GM12872 (cell line): Measurements from ENCODE around the gene MICAL2.

Source experiments
- CTCF ChIP-seq: IDR thresholded peaks from 3 replicates; pipeline ENCODE4 v1.5.1; 2011; ENCODE audit warnings: low read depth, mild to moderate bottlenecking, low read length, moderate library complexity; ENCODE audit not compliant: insufficient read depth

MICAL2 gene

GRCh38 chr11:12189543-12190235 is 79.3 kb downstream of the MICAL2 start:
- TF ChIP-seq CTCF = no peak

DNA sequence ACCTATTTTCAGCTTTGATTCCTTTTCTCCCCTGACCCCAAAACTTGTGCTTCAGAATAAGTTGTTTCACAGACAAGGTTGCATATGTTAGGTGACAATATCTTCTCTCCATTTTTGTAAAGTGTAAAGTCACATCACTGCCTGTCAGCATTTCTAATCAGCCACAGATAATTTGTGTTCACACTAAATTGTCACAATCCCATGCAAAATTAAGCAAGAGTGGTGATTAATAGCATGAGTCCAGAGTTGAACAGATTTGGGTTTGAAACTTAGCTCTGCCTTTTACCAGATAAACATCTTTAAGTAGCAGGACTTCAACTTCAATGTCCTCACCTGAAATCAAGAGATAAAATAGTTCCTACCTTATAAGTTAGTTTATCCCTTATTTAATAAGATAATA is 80.1 kb downstream of the MICAL2 start:
- no peak for TF ChIP-seq CTCF

DNA sequence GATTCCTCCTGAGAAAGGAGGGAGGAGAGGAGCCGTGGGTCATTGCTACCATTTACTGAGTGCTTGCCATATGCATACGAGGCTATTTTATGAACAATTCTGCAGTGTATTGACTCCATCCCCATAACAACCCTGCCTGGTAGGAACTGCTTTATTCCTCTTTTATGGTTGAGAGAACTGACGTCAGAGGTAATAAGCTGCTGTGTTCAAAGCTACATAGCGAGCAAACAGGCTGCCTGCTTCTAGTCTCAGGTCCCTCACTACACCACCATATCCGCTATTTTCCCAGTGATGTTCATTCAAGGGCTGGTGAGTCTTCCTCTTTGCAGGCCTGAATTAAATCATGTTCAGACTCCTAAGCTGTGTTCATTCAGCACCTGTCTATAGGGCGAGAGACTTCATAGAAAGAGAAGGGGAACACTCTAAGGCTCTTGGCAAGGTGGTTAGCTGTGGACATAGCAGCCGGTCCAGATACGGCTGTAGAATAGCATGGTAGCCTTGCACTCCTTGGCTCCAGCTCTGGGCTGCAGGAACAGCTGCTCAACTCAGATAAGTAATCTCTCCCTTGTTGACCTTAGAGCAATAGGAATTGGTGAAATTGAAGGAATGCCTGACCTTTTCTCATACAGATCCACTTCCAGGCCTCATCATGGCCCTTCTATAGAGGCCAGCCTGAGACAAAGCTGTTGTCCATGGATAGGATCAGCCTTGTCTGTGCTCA is 82.6 kb downstream of the MICAL2 start:
- TF ChIP-seq CTCF = no peak

GRCh38 chr11:12193515-12194336 is 83.3 kb downstream of the MICAL2 start:
- no peak for TF ChIP-seq CTCF

- no peak for TF ChIP-seq CTCF
These were observed 85.4 kb downstream of the MICAL2 start for GRCh38 chr11:12195768-12196167.

DNA sequence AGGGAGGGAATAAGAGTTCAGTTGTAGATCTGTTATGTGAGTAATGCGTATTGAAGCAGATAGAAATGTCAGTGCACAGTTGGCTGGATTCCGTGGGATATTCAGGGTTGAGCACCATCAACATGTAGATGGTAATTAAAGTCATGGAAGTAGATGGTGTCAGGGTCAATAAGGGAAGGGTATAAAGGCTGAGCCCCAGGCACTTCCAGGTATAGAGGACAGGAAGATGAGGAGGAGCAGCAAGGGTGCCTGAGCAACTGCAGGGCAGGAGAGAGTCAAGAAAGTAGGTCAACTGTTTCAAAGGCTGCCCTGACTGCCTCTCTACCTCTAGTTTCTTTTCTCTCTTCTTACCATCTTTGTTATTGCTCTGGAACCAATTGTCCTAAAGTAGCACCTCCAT is 85.9 kb downstream of the MICAL2 start:
- no peak for TF ChIP-seq CTCF

DNA sequence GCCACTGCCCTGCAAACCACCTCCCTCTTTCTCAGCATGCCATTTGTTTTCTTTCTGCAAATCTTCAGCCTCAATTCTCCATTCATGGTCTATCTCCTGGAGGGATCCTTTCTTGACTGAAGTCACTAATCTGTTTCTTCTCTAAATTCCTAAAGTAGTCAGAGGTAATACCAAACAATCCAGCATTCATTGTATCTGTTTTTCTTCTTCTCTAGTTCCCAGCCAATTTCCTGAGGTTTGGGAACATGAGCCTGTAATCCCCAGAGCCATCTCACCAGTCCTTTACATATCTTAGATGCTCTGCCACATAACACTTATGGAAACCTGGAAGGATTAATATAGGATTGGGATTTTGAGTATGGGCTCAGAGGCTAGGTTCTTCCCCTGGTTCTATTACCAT is 86.5 kb downstream of the MICAL2 start:
- no peak for TF ChIP-seq CTCF
